Activated T-helper 1 cell treated with Interleukin-2 at 50 U/mL for 16 hours (primary cell): Measurements from ENCODE around the gene ENTPD2.
"Not testable (repeated sequence)": the region's sequence is repeated elsewhere in the genome, so short reads cannot be mapped to it uniquely, and the experiment has no call there.

Experiments
- DNase-seq: peaks from one replicate; pipeline ENCODE4 v3.0.0-alpha.2; 2020; ENCODE audit warnings: low read depth

ENTPD2 gene

GRCh38 chr9:137064027-137064879 is 10.4 kb upstream of the ENTPD2 start:
- DNase-seq, result peak; percentile 43

- no peak for DNase-seq
Measured at GRCh38 chr9:137063311-137064026, 9.6 kb upstream of the ENTPD2 start.

GRCh38 chr9:137062798-137063197 is 8.9 kb upstream of the ENTPD2 start:
- not testable (repeated sequence) for DNase-seq

GRCh38 chr9:137062384-137062783 is 8.5 kb upstream of the ENTPD2 start:
- no peak for DNase-seq

- DNase-seq, result no peak
Measured at GRCh38 chr9:137058521-137059234, 4.8 kb upstream of the ENTPD2 start.

GRCh38 chr9:137057545-137057944 is 3.7 kb upstream of the ENTPD2 start:
- no peak for DNase-seq

GRCh38 chr9:137056739-137057415 is 3.0 kb upstream of the ENTPD2 start:
- no peak for DNase-seq

GRCh38 chr9:137055385-137056364 is 1.8 kb upstream of the ENTPD2 start:
- no peak for DNase-seq

- DNase-seq, result no peak
Measured at GRCh38 chr9:137054932-137055384, 1.1 kb upstream of the ENTPD2 start.

- no peak for DNase-seq
Measured at GRCh38 chr9:137052998-137053943, 590 bp downstream of the ENTPD2 start.

GRCh38 chr9:137052293-137052692 is 1.6 kb downstream of the ENTPD2 start:
- no peak for DNase-seq

GRCh38 chr9:137051145-137051724 is 2.6 kb downstream of the ENTPD2 start:
- DNase-seq, result no peak

- no peak for DNase-seq
Measured at GRCh38 chr9:137050570-137050969, 3.3 kb downstream of the ENTPD2 start.

- DNase-seq, result no peak
Measured at GRCh38 chr9:137049544-137050449, 4.1 kb downstream of the ENTPD2 start.

GRCh38 chr9:137048655-137049543 is 5.0 kb downstream of the ENTPD2 start:
- DNase-seq, result no peak

- DNase-seq, result peak; percentile 66
Measured at GRCh38 chr9:137046088-137046787, 7.6 kb downstream of the ENTPD2 start, which contains the start of gene NPDC1. Gene NPDC1, minus strand, starts transcription at chr9:137046177. Its CDS starts 188 bp downstream, at chr9:137045989.
